Tibial nerve (tissue), 4 donors: ENCODE measurements around the gene CPB2.

Experiments
- CTCF ChIP-seq, 5 experiments: fragments of 200-600 bp in 3 of 5; fragments of 450-650 bp in 2 of 5; sonication (generic) in 3 of 5; IDR thresholded peaks; one replicate each; pipeline ENCODE4 v1.5.1; 2016 to 2019; ENCODE audit warnings: antibody characterized with exemption in 5 of 5, mild to moderate bottlenecking in 3 of 5, moderate library complexity in 2 of 5
- EP300 ChIP-seq, 2 donors: sonication (generic); formaldehyde crosslinking; IDR thresholded peaks; one replicate each; pipeline ENCODE4 v1.6.1; 2017; ENCODE audit warnings: antibody characterized with exemption in 2 of 2, mild to moderate bottlenecking in 1 of 2
- POLR2A ChIP-seq, 2 donors: fragments of 450-650 bp; IDR thresholded peaks; one replicate each; pipeline ENCODE4 v1.6.1; 2017; ENCODE audit warnings: antibody characterized with exemption in 2 of 2, mild to moderate bottlenecking in 2 of 2, moderate library complexity in 2 of 2

GRCh38 chr13:46146898-46147297 lies 42.1 kb upstream of the CPB2 start:
- TF ChIP-seq EP300 (IDR thresholded peaks at IDR 0.05), result no peak
- no peak for TF ChIP-seq CTCF (IDR thresholded peaks at IDR 0.05)
- no peak for TF ChIP-seq POLR2A (IDR thresholded peaks at IDR 0.05)
